Testis (tissue), 2 donors: ENCODE data around the gene PI4KA.
"Not testable (repeated sequence)": the region's sequence is repeated elsewhere in the genome, so short reads cannot be mapped to it uniquely, and the experiment has no call there.

Source experiments
- CTCF ChIP-seq, 3 experiments: fragments of 450-650 bp in 2 of 3; fragments of 200-600 bp in 1 of 3; sonication (generic) in 1 of 3; IDR thresholded peaks; one replicate each; pipeline ENCODE4 v1.5.1; 2016 to 2019; ENCODE audit warnings: antibody characterized with exemption in 3 of 3, mild to moderate bottlenecking in 2 of 3, moderate library complexity in 1 of 3
- POLR2A ChIP-seq: fragments of 450-650 bp; IDR thresholded peaks from one replicate; pipeline ENCODE4 v1.6.1; 2017; ENCODE audit warnings: antibody characterized with exemption, mild to moderate bottlenecking, moderate library complexity

- not testable (repeated sequence) for TF ChIP-seq CTCF (IDR thresholded peaks at IDR 0.05); POLR2A
These were observed 139.9 kb downstream of the PI4KA start for GRCh38 chr22:20718727-20719126.
